ENCODE measurements around the gene LY6G6C.
A peak's percentile ranks its signal among the peaks of the same experiment; 100 is the strongest.

GRCh38 chr6:31680226-31681134 is 41.1 kb downstream of the LY6G6C start, which contains the start of gene LY6G5C:
- TF ChIP-seq GABPA (IDR thresholded peaks at IDR 0.05; ENCODE audit: low read depth) (no peak), CTCF (IDR thresholded peaks at IDR 0.05; ENCODE audit: insufficient read depth, low read length) (peak; percentile 31), POLR2AphosphoS5 (IDR thresholded peaks at IDR 0.05; ENCODE audit: low read depth) (no peak), REST (IDR thresholded peaks at IDR 0.05; ENCODE audit: insufficient replicate concordance, low read depth) (no peak)
